Stimulated activated CD8-positive, alpha-beta memory T cell treated with anti-CD3 and anti-CD28 coated beads, Interleukin-12 subunit alpha, Interleukin-12 subunit beta, amount 100 ng/mL, for 24 hours (primary cell): ENCODE results near the gene ATRNL1.

Experiments used
- DNase-seq: peaks from one replicate; pipeline ENCODE4 v3.0.0-alpha.2; 2020; ENCODE audit errors: extremely low read depth

The ATRNL1 gene, protein sequence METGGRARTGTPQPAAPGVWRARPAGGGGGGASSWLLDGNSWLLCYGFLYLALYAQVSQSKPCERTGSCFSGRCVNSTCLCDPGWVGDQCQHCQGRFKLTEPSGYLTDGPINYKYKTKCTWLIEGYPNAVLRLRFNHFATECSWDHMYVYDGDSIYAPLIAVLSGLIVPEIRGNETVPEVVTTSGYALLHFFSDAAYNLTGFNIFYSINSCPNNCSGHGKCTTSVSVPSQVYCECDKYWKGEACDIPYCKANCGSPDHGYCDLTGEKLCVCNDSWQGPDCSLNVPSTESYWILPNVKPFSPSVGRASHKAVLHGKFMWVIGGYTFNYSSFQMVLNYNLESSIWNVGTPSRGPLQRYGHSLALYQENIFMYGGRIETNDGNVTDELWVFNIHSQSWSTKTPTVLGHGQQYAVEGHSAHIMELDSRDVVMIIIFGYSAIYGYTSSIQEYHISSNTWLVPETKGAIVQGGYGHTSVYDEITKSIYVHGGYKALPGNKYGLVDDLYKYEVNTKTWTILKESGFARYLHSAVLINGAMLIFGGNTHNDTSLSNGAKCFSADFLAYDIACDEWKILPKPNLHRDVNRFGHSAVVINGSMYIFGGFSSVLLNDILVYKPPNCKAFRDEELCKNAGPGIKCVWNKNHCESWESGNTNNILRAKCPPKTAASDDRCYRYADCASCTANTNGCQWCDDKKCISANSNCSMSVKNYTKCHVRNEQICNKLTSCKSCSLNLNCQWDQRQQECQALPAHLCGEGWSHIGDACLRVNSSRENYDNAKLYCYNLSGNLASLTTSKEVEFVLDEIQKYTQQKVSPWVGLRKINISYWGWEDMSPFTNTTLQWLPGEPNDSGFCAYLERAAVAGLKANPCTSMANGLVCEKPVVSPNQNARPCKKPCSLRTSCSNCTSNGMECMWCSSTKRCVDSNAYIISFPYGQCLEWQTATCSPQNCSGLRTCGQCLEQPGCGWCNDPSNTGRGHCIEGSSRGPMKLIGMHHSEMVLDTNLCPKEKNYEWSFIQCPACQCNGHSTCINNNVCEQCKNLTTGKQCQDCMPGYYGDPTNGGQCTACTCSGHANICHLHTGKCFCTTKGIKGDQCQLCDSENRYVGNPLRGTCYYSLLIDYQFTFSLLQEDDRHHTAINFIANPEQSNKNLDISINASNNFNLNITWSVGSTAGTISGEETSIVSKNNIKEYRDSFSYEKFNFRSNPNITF (N-terminal part only)

GRCh38 chr10:115093286-115093775, at the start of gene ATRNL1:
TSS of gene ATRNL1 (plus strand) at chr10:115093365. CDS start at chr10:115093751, 386 bp downstream.
- DNase-seq = no peak

DNA sequence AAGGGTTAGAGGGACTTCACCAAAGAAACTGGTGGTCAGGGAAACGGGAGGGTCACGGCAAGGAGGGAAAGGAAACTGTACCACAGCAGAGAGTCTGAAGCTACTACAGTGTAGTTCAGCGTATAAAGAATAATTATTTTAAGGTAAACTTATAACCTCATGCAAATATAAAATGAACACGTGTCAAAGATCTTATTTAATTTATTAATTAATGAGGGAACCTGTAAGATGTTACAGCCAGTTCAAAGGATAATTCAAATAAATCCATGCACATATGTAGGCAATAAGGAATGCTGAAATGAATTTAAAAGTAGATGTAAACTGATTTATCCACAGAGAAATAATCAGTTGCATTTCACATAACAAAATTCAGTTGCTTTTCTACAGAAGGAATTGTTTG, 49.4 kb upstream of the ATRNL1 start:
- no peak for DNase-seq

DNA sequence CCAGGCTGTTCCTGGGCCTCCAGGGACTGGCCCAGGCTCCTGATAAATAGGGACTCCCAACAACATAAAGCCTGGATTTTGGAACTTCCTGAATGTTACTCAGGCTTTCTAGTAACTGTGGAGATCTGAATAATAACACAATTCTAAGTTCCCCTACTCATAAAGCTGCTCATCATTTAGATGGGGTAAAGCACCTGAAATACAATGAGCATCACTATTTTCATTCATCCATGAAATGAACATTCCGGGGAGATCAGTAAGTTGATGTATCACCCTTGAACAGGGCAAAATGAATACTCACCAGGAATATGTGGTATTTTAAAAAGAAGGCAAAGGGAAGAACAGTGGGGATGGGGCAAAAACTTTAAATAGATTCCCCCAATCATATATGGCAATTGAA, 48.3 kb upstream of the ATRNL1 start:
- no peak for DNase-seq

DNA sequence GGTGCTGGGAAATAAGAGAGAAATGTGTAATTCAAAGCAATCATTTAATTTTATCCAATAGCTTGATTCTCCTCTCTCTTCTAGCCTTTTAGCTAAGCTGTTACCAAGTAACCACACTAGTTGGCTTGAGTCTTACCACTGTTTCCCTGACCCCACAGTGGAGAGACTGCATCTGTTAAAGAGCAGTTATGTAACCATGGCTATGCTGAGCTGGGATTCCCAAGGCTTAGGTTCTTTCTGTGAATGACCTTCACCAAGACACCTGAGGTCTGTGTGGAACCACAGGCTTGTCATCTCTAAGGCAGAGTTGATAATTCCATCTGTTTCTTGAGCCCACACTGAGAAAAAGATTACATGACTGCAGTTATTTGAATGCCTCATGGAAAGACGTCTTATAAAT, 47.7 kb upstream of the ATRNL1 start:
- DNase-seq = no peak

DNA sequence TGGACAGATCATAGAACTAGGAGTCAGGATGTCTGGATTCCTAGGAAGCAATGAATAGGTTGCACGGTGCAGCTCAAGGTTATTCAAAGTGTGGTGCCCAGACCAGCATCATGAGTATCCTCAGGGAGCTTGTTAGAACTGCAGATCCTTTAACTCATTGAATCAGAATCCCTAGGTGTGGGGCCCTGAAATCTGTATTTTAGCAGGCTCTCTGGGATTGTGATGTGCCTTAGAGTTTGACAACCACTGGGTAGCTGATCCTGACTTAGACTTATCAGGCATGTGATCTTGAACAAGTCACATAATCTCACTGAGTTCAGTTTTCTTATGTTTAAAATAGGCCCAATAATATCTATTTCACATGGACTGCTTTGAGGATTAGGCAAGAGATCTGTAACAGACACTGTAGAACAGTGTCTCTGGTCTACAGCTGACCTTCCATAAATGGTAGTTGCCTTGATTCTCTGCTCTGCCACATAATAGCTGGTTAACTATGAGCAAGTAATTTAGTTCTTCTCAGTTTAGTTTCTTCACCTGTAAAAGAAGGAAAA, 46.4 kb upstream of the ATRNL1 start:
- DNase-seq = no peak

GRCh38 chr10:115047705-115048104, 45.5 kb upstream of the ATRNL1 start:
- no peak for DNase-seq

GRCh38 chr10:115049318-115049717, 43.8 kb upstream of the ATRNL1 start:
- DNase-seq = no peak

DNA sequence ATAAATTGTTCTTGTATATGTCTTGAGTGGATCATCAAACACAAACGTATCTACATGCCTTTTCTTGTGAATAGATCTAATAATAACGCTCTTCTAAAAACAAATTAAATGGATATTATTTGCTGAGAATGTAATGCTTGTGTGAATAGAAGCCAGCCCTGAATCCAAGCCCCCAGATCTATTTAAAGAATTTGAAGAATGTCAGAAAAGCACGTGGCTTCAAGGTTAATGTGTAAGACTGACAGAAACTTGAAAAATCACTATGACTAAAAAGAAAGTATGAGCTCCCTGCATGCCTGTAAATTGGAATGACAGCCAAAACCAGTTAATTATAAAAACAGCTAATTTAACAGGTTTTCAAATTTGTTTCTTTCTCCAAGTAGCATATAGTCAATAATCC, 43.2 kb upstream of the ATRNL1 start:
- DNase-seq = no peak

DNA sequence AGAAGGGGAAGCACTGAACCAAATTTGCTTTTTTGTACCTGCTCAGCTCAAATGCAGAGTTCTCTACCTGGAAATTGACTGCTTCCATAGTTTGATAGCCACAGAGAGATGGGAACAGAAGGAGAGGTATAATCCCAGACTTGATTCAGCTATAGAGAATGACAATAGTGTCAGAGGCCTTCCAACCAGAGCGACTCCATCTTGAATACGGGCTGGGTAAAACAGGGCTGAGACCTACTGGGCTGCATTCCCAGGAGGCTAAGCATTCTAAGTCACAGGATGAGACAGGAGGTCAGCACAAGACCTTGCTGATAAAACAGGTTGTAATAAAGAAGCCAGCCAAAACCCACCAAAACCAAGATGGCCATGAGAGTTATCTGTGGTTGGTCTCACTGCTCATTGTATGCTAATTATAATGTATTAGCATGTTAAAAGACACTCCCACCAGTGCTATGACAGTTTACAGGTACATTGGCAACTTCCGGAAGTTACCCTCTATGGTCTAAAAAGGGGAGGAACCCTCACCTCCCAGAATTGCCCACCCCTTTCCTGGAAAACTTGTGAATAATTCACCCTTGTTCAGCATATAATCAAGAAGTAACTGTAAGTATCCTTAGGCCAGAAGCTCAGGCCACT, 42.7 kb upstream of the ATRNL1 start:
- no peak for DNase-seq

DNA sequence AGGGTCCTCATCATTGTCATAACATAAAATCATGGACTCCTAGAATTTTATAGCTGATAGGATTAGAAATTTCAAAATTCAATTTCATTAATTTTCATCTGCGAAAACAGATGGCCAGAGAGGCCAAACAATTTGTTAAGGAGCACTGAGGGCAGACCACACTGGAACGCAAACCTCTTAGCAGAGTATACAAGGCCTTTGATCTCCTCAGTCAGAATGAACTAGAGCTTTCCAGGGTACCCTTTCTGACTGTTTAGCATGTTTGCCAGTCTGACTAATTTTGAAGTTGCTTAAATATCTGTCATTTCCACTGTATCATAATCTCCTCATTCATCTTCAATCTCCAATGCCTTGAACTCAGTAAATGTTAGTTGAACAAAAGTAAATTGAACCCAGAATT, 41.9 kb upstream of the ATRNL1 start:
- DNase-seq = no peak

GRCh38 chr10:115052226-115052625, 40.9 kb upstream of the ATRNL1 start:
- no peak for DNase-seq

DNA sequence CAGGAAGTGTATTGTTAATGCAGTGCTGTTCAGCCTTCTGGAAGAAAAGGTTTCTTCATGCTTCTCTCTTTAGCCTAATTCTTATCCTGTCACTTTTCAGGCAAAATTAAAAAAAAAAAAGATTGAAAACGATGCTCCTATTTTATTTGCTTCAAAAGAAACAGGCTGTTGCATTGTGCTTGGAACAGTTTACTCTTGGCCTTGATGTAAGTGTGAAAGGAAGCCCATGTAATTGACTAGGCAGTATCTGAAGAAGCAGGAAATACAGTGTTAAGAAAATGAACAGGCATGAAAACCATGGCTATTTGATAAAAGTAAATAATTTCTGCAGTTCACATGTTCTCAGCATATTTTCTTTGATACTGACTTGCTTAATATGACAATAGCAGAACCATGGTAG, 40.4 kb upstream of the ATRNL1 start:
- DNase-seq = no peak

DNA sequence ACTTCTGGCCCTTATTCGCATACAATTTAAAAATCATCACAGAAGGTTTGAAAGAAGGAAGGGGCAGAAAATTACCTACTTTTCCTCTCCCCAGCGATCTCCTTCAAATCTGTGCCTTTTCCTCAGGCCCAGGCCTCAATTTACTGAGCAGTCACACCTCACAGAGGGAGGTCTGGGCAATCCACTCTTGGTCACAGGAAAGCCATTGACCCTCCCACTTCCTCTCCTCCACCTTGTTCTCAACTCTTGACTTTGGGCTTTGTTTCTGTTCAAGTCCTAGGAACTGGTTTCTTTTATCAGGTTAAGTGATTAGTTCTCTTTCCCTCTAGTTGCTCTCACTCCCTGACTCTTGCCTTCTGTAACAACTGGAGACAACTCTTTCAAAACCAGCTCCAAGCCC, 37.0 kb upstream of the ATRNL1 start:
- DNase-seq = no peak

GRCh38 chr10:115059301-115059898, 33.8 kb upstream of the ATRNL1 start:
- DNase-seq = no peak

- no peak for DNase-seq
Measured at GRCh38 chr10:115063701-115064658, 29.2 kb upstream of the ATRNL1 start.

DNA sequence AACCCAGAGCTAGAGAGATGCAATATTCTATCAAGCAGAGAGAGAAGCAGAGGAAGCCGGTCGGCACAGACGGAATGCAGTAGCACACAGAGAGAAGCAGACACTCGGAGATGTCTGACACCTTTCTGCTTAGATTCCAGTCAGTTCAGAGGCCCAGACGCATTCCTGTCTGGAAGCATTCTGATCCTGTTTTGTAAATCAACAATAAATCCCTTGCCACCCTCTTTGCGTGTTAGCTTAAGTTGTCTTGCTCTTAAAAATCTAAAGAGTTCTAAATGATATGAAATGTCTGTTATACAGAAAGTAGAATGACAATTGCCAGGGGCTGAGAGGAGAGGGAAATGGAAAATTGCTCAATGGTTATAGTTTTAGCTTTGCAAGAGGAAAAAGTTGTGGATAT, 27.4 kb upstream of the ATRNL1 start:
- DNase-seq = no peak

- DNase-seq = no peak
Measured at GRCh38 chr10:115066528-115066927, 26.6 kb upstream of the ATRNL1 start.

DNA sequence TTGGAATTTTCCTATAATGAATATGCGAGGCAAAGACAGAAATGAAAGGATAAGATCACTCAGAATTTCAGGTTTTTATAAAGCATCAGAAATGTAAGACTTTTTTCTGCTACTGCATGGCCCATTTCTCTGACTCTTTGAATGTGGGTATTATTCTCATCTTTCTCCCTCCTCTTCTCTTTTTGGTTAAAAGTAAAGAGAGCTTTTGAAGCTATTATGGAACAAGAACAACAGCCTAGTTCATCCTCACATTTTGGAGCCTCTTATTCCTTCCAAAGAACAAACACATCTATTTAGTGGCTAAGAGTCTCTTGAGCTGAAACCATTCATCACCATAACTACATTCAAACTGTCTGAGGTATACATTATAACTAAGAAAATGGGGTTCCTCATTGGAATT, 19.4 kb upstream of the ATRNL1 start:
- DNase-seq = no peak

DNA sequence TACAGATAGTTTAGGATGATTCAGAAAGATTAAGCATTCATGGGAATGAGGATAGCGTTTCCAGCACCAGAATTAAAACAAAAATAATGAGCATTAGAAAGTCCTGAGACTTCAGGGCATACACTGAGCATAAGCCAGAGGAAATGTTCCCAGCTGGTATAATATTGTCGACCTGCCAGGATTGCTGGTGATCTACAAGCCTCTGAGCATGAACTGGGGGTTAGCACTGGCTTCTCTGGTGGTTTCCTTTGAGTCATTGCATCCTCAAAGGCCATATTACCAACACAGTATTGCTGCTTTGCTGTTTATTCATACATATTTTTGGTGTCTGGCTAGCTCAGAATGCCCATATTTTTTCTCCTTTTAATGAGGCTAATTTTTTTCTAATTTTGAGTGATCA, 10.7 kb upstream of the ATRNL1 start:
- DNase-seq = no peak
